Stimulated activated CD4-positive, alpha-beta T cell treated with anti-CD3 and anti-CD28 coated beads, Interleukin-1b, Interleukin-23, amount 100 ng/mL, for 48 hours (primary cell): ENCODE measurements around the gene TMEM19.
"Not testable (repeated sequence)": the region's sequence is repeated elsewhere in the genome, so short reads cannot be mapped to it uniquely, and the experiment has no call there.

Source experiments
- DNase-seq: peaks from one replicate; pipeline ENCODE4 v3.0.0-alpha.2; 2020

Gene TMEM19

GRCh38 chr12:71666259-71666658 is 19.6 kb upstream of the TMEM19 start:
- DNase-seq: no peak

- no peak for DNase-seq
Observed at GRCh38 chr12:71671311-71671710, 14.6 kb upstream of the TMEM19 start.

DNA sequence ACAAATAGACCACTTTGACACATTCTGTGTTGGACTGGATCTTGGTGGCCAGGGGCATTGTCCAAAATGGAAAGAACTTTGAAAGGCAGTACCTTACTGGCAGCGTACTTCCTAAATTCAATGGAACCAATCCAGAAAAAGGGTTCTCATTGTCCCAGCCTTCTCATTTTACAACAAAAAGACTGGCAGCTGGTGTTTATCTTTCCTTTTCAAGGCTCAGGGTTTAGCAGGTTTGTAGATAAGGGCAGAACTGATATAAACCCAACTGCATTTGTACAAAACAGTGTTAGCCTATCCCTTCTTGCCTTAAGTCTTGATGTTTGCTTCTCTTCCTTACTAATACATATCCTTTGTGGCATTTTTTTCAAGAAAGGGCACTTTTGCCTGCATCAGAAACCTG is 14.1 kb upstream of the TMEM19 start:
- DNase-seq: no peak

DNA sequence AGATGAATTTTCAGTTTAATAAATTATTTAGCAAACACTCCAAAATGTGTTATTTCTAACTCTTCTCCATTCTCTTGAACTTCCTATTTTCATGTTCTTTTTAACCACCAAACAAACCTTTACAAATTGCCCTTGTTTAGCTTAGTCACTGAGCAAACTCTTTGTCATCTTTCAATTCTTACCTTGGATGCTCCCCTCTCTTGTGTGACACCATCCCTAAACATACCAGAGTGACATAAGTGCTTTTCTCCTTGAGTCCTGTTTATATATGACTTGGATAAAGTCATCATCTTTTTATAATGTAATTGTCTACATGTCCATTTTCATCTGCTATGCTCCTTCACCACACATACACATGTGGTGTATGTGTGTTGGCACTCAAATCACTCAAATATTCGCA is 3.4 kb upstream of the TMEM19 start:
- DNase-seq: no peak

- no peak for DNase-seq
Observed at GRCh38 chr12:71683633-71684032, 2.2 kb upstream of the TMEM19 start.

- no peak for DNase-seq
Observed at GRCh38 chr12:71684081-71684480, 1.8 kb upstream of the TMEM19 start.

GRCh38 chr12:71685312-71685906 is 473 bp upstream of the TMEM19 start:
- no peak for DNase-seq

GRCh38 chr12:71686658-71687025 is 760 bp downstream of the TMEM19 start:
- DNase-seq: no peak

DNA sequence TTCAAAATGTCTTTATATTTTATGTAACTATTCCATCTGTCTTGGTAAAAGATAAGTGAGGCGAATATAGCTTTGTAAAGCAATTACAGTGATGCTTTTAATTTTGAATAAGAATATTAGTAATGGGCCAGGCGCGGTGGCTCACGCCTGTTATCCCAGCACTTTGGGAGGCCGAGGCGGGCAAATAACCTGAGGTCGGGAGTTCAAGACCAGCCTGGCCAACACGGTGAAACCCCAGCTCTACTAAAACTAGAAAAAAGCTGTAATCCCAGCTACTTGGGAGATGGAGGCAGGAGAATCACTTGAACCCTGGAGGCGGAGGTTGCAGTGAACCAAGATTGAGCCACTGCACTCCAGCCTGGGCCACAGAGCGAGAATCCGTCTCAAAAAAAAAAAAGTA is 1.3 kb downstream of the TMEM19 start:
- not testable (repeated sequence) for DNase-seq

- DNase-seq: no peak
Observed at GRCh38 chr12:71688961-71689570, 3.2 kb downstream of the TMEM19 start.

- DNase-seq: no peak
Observed at GRCh38 chr12:71691504-71692129, 5.7 kb downstream of the TMEM19 start.

DNA sequence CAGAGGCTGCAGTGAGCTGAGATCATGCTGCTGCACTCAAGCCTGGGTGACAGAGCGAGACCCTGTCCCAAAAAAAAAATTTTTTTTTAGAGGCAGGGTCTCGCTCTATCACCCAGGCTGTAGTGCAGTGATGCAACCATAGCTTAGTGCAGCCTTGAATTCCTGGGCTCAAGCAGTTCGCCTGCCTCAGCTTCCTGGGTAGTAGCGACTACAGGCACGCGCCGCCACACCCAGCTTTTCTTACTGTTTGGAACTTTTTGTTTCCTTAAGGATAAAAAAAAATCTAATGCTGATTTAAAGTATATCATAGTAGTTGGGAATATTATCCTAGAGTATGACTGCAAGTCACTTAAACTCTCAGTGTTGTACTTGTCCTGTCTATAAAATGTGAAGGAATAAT is 7.2 kb downstream of the TMEM19 start:
- no peak for DNase-seq

DNA sequence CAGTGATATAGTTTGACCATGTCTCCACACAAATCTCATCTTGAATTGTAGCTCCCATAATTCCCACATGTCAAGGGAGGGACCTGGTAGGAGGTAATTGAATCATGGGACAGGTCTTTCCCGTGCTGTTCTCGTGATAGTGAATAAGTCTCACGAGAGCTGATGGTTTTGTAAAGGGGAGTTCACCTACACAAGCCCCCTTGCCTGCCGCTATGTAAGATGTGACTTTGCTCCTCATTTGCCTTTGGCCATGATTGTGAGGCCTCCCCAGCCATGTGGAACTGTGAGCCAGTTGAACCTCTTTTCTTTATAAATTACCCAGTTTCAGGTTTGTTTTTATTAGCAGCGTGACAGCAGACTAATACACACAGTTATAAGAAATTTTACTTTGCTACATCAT is 7.8 kb downstream of the TMEM19 start:
- not testable (repeated sequence) for DNase-seq

DNA sequence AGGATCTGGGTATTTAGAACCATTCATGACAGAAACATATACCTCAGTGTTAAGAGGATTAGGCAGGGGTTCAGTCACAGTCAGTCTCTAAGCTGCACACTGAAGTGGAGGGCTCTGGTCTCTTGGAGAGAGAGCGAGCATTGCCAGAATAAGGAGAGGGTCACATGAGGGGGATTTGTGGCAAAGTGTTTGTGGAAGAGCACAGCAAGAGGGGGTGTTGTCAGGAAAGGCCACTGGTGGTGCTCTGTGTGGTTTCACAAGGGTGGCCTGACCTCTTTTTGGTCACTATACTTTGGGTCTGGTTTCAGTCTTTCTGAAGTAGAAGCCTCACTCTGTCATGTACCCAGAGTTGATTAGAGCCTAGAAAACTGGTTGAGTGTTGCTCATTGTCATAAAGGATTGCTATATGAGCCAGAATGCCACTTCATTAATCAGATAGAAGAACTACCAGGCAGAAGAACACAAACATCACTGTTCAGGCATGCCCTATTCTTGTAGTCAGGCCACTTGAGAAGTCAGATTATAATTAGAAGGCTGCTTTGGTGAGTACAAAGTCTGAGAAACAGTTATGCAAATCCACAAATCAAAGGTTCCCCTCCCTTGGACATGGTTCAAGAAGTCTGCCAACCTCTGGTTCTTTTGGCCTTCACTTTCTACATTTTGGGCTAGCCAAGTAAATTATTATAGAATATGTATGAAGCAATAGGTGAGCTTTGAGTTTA is 8.4 kb downstream of the TMEM19 start:
- no peak for DNase-seq

- DNase-seq: no peak
Observed at GRCh38 chr12:71695782-71696181, 9.9 kb downstream of the TMEM19 start.

GRCh38 chr12:71702181-71702580 is 16.3 kb downstream of the TMEM19 start:
- DNase-seq: not testable (repeated sequence)

DNA sequence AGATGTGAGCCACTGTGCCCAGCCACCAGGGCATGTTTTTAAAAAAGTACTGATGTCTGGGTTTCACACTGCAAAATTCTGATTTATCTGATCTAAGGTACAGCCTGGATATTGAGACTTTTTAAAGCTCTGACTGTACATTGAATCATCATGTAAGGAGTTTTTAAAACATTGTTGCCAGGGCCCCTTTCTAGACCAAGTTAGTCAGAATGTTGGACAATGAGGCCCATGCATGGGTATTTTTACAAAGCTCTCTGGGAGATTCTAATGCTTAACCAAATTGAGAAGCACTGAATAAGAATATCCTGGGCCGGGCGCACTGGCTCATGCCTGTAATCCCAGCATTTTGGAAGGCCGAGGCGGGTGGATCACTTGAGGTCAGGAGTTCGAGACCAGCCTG is 16.7 kb downstream of the TMEM19 start:
- no peak for DNase-seq

GRCh38 chr12:71703206-71703605 is 17.3 kb downstream of the TMEM19 start:
- DNase-seq: no peak

DNA sequence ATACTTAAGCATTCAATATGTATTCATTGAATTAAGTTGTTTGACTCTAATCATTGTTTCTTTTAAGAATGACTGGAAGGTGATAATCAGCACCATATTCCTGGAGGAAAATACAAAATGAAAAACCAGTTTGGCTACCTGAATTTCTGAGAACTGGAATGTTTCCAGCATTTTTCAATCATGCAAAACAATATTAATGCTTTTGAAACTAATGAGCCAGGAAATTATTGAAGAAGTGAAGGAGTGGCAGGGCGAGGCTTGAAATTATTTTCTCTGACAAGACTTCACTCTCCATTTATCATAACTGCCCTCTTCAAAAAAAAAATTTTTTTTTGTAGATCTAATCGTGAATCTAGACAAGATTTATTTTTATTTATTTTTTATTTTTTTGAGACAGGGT is 19.0 kb downstream of the TMEM19 start:
- no peak for DNase-seq

GRCh38 chr12:71708658-71709057 is 22.8 kb downstream of the TMEM19 start:
- DNase-seq: no peak

DNA sequence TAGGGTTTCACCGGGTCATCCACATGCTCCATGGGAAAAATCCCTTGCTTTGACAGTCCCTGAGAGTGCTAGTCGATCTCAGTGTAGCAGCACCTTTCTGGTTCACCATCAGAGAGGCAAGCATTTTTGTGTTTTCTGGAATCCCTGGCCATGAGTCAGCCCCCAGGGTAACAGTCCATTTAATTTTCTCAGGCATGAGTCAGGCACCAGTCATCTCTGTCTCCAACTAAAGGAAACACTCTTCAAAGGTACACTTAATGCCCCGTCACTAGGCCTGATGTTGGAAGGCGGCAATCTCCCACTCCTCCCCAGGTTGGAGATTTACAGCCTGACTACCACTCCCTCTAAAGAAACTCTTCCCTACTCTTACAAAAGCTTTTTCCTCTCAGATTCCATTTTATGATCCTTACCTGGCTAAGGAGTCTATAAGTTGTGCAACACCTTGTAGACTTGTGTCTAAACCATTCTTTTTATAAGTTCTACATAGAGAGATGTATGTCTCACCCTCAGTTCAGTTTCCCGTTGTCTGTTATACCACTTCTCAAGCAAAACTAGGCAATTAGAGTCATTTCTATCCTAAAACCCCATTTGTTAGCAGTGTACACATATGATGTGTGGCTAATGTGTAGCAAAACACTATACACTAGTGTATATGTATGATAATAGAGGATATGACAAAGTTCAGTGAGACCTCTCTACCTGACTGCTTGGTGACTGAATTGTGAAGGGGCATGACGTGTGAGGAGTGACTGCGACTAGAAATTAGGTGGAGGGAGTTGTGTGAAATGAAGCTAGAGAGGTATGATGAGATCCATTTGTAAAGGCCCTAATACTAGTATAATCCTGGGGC is 24.6 kb downstream of the TMEM19 start:
- DNase-seq: no peak

DNA sequence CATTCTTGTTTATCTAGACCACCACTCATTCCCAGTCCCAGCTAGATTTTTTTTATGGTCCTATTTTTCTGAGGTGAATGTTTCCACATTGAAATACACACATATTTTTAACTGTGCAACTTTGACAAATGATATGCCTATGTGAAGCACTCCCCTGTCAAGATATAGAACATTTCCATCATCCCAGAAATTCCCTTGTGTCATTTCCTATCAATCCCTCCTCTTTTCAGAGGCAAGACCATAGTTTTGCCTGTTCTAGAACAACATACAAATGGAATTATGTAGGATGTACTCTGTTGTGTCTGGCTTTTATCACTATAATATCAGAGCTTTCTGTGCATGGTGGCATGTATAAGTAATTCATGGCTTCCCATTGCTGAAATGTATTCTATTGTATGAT is 32.7 kb downstream of the TMEM19 start:
- DNase-seq: no peak
